ENCODE results near the gene ADSS1.
"Not testable (repeated sequence)": the region's sequence is repeated elsewhere in the genome, so short reads cannot be mapped to it uniquely, and the experiment has no call there.

ADSS1 gene

GRCh38 chr14:104728631-104729030 lies 4.6 kb downstream of the ADSS1 start:
- Histone ChIP-seq H3K27me3 (ENCODE audit: insufficient read depth, low read length) (peaks cover 8% of the 10 kb centered on the region; the same call in 1 of the 2 replicates), H3K36me3 (ENCODE audit: insufficient read depth, low read length) (no peaks in the 10 kb centered on the region), H3K4me1 (ENCODE audit: insufficient read depth, low read length, severe bottlenecking) (peaks cover 7% of the 10 kb centered on the region), H3K9me3 (ENCODE audit: low read length) (no peaks in the 10 kb centered on the region), H3K79me2 (ENCODE audit: insufficient read depth, low read length) (no peaks in the 10 kb centered on the region), H3K9ac (ENCODE audit: low read length) (no peak overlapping the region), H3K27ac (ENCODE audit: low read depth, low read length, poor library complexity, severe bottlenecking) (no peak overlapping the region), H3K4me2 (ENCODE audit: low read length) (no peak overlapping the region), H3K4me3 (ENCODE audit: low read depth, low read length, poor library complexity, severe bottlenecking) (no peak overlapping the region), H3K9me2 (ENCODE audit: low read depth, low read length) (no peaks in the 10 kb centered on the region), H4K20me1 (ENCODE audit: insufficient read depth, low read length) (no peaks in the 10 kb centered on the region), H3F3A (ENCODE audit: insufficient read depth, low read length) (no peaks in the 10 kb centered on the region), H2AFZ (ENCODE audit: low read length) (no peak overlapping the region)
- TF ChIP-seq, protein P1, sequence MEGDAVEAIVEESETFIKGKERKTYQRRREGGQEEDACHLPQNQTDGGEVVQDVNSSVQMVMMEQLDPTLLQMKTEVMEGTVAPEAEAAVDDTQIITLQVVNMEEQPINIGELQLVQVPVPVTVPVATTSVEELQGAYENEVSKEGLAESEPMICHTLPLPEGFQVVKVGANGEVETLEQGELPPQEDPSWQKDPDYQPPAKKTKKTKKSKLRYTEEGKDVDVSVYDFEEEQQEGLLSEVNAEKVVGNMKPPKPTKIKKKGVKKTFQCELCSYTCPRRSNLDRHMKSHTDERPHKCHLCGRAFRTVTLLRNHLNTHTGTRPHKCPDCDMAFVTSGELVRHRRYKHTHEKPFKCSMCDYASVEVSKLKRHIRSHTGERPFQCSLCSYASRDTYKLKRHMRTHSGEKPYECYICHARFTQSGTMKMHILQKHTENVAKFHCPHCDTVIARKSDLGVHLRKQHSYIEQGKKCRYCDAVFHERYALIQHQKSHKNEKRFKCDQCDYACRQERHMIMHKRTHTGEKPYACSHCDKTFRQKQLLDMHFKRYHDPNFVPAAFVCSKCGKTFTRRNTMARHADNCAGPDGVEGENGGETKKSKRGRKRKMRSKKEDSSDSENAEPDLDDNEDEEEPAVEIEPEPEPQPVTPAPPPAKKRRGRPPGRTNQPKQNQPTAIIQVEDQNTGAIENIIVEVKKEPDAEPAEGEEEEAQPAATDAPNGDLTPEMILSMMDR (IDR thresholded peaks at IDR 0.05; ENCODE audit: low read length) = no peak
- no peak for TF ChIP-seq EZH2 (IDR thresholded peaks at IDR 0.05; ENCODE audit: borderline replicate concordance, low read length)

DNA sequence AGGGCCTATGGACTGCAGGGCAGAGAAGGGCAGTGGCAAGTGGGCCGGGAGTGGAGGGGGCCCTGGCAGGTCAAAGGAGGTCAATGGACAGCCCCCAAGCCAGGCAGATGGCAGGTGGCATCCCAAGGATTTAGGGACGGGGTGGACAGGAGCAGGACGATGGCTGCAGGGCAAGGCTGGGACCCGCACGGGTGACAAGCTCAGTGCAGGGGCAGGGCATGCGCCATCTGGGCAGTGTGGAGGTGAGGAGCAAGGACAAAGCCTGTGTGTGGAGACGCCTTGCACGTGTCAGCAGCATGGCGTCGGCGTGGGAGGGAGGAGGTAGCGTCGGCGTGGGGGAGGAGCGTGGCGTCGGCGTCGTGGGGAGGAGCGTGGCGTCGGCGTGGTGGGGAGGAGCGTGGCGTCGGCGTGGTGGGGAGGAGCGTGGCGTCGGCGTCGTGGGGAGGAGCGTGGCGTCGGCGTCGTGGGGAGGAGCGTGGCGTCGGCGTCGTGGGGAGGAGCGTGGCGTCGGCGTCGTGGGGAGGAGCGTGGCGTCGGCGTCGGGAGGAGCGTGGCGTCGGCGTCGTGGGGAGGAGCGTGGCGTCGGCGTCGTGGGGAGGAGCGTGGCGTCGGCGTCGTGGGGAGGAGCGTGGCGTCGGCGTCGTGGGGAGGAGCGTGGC lies 5.3 kb downstream of the ADSS1 start:
- not testable (repeated sequence) for H3K4me3 ChIP-seq (ENCODE audit: low read depth, low read length, poor library complexity, severe bottlenecking); H2AFZ ChIP-seq (ENCODE audit: low read length); H3K79me2 ChIP-seq (ENCODE audit: insufficient read depth, low read length); H3K4me2 ChIP-seq (ENCODE audit: low read length); H3K27ac ChIP-seq (ENCODE audit: low read depth, low read length, poor library complexity, severe bottlenecking); H3K9me3 ChIP-seq (ENCODE audit: low read length); H3K4me1 ChIP-seq (ENCODE audit: insufficient read depth, low read length, severe bottlenecking); H3K27me3 ChIP-seq (ENCODE audit: insufficient read depth, low read length); H3K36me3 ChIP-seq (ENCODE audit: insufficient read depth, low read length); H3K9ac ChIP-seq (ENCODE audit: low read length); H3F3A ChIP-seq (ENCODE audit: insufficient read depth, low read length); H4K20me1 ChIP-seq (ENCODE audit: insufficient read depth, low read length); H3K9me2 ChIP-seq (ENCODE audit: low read depth, low read length)

DNA sequence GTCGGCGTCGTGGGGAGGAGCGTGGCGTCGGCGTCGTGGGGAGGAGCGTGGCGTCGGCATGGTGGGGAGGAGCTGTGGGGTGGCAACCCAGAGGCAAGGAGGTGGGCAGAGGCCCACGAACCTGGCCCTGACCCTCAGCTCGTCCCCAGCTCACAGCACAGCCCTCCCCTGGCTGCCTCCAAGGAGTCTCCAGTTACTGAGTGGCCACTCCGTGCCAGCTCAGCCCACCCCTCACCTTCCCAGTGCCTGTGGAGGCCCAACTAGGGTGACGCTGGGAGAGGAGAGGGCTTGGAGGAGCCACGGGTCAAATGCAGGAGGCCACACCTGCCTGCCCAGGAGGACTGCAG lies 5.8 kb downstream of the ADSS1 start:
- Histone ChIP-seq H4K20me1 (ENCODE audit: insufficient read depth, low read length) (no peaks in the 10 kb centered on the region), H3F3A (ENCODE audit: insufficient read depth, low read length) (no peaks in the 10 kb centered on the region), H3K4me2 (ENCODE audit: low read length) (no peak overlapping the region), H3K9me2 (ENCODE audit: low read depth, low read length) (no peaks in the 10 kb centered on the region), H3K4me3 (ENCODE audit: low read depth, low read length, poor library complexity, severe bottlenecking) (no peak overlapping the region), H3K4me1 (ENCODE audit: insufficient read depth, low read length, severe bottlenecking) (peaks cover under 1% of the 10 kb centered on the region), H3K9me3 (ENCODE audit: low read length) (no peaks in the 10 kb centered on the region), H3K27ac (ENCODE audit: low read depth, low read length, poor library complexity, severe bottlenecking) (no peak overlapping the region), H2AFZ (ENCODE audit: low read length) (no peak overlapping the region), H3K36me3 (ENCODE audit: insufficient read depth, low read length) (no peaks in the 10 kb centered on the region), H3K9ac (ENCODE audit: low read length) (no peak overlapping the region), H3K79me2 (ENCODE audit: insufficient read depth, low read length) (no peaks in the 10 kb centered on the region), H3K27me3 (ENCODE audit: insufficient read depth, low read length) (peaks cover 5% of the 10 kb centered on the region; the same call in 1 of the 2 replicates)
- TF ChIP-seq, protein P1 (IDR thresholded peaks at IDR 0.05; ENCODE audit: low read length) = no peak
- TF ChIP-seq EZH2 (IDR thresholded peaks at IDR 0.05; ENCODE audit: borderline replicate concordance, low read length) = no peak

GRCh38 chr14:104730487-104730886 lies 6.5 kb downstream of the ADSS1 start:
- no peak for TF ChIP-seq EZH2 (IDR thresholded peaks at IDR 0.05; ENCODE audit: borderline replicate concordance, low read length)
- TF ChIP-seq, protein P1 (IDR thresholded peaks at IDR 0.05; ENCODE audit: low read length) = no peak
- Histone ChIP-seq H3K4me2 (ENCODE audit: low read length) (no peak overlapping the region), H3K27me3 (ENCODE audit: insufficient read depth, low read length) (peaks cover 4% of the 10 kb centered on the region; the same call in 1 of the 2 replicates), H3K36me3 (ENCODE audit: insufficient read depth, low read length) (no peaks in the 10 kb centered on the region), H2AFZ (ENCODE audit: low read length) (no peak overlapping the region), H3K9ac (ENCODE audit: low read length) (no peak overlapping the region), H3K9me3 (ENCODE audit: low read length) (no peaks in the 10 kb centered on the region), H4K20me1 (ENCODE audit: insufficient read depth, low read length) (no peaks in the 10 kb centered on the region), H3K4me1 (ENCODE audit: insufficient read depth, low read length, severe bottlenecking) (no peaks in the 10 kb centered on the region), H3F3A (ENCODE audit: insufficient read depth, low read length) (no peaks in the 10 kb centered on the region), H3K9me2 (ENCODE audit: low read depth, low read length) (no peaks in the 10 kb centered on the region), H3K4me3 (ENCODE audit: low read depth, low read length, poor library complexity, severe bottlenecking) (no peak overlapping the region), H3K79me2 (ENCODE audit: insufficient read depth, low read length) (no peaks in the 10 kb centered on the region), H3K27ac (ENCODE audit: low read depth, low read length, poor library complexity, severe bottlenecking) (no peak overlapping the region)
